Astrocyte (in vitro differentiated cells and primary cell): ENCODE data around the gene UPB1. TPM values are rescaled to one million over a fixed set of nuclear protein-coding genes. Genes with fewer than 3 reads are reported as not detected.

Source experiments
- DNase-seq: peaks from one replicate; pipeline ENCODE4 v3.0.0-alpha.2; 2010; ENCODE audit warnings: low read depth
- FAIRE-seq: peaks from 2 replicates; lab custom pipeline; 2011; peaks lifted over from hg19 to GRCh38; lab: Jason Lieb, UNC
- H2AFZ ChIP-seq: 2 replicates; pipeline ENCODE4 v1.6.0; 2012; ENCODE audit warnings: low read depth, low read length, inconsistent platforms
- H3K27ac ChIP-seq: 2 replicates; pipeline ENCODE4 v1.5.1; 2011; ENCODE audit warnings: low read depth, low read length, inconsistent platforms
- H3K27me3 ChIP-seq: 2 replicates; pipeline ENCODE4 v1.6.0; 2011; ENCODE audit warnings: low read length, inconsistent platforms; ENCODE audit not compliant: insufficient read depth
- H3K36me3 ChIP-seq: 2 replicates; pipeline ENCODE4 v1.5.1; 2011; ENCODE audit warnings: low read length, inconsistent platforms; ENCODE audit not compliant: insufficient read depth
- H3K4me1 ChIP-seq: 2 replicates; pipeline ENCODE4 v1.5.1; 2011; ENCODE audit warnings: low read length, inconsistent platforms; ENCODE audit not compliant: insufficient read depth
- H3K4me2 ChIP-seq: 2 replicates; pipeline ENCODE4 v1.6.0; 2012; ENCODE audit warnings: low read length, inconsistent platforms
- H3K4me3 ChIP-seq: 2 replicates; pipeline ENCODE4 v1.5.1; 2011; ENCODE audit warnings: low read depth, mild to moderate bottlenecking, low read length, inconsistent platforms; ENCODE audit not compliant: insufficient read depth
- H3K79me2 ChIP-seq: 2 replicates; pipeline ENCODE4 v1.6.0; 2012; ENCODE audit warnings: mild to moderate bottlenecking, low read length, inconsistent platforms; ENCODE audit not compliant: insufficient read depth
- H3K9ac ChIP-seq: 2 replicates; pipeline ENCODE4 v1.6.0; 2012; ENCODE audit warnings: mild to moderate bottlenecking, low read length, inconsistent platforms
- H3K9me3 ChIP-seq: 2 replicates; pipeline ENCODE4 v1.5.1; 2012; ENCODE audit warnings: low read depth, mild to moderate bottlenecking, low read length, inconsistent platforms; ENCODE audit not compliant: insufficient read depth
- H4K20me1 ChIP-seq: 2 replicates; pipeline ENCODE4 v1.6.0; 2012; ENCODE audit warnings: low read length, inconsistent platforms; ENCODE audit not compliant: insufficient read depth
- H3K27ac Mint-ChIP-seq: one replicate; pipeline ENCODE4 v1.8.0; 2021; ENCODE audit warnings: mild to moderate bottlenecking, mixed read lengths; ENCODE audit not compliant: unreplicated experiment
- H3K27me3 Mint-ChIP-seq: one replicate; pipeline ENCODE4 v1.8.0; 2021; ENCODE audit warnings: low read depth, mixed read lengths; ENCODE audit not compliant: unreplicated experiment
- H3K36me3 Mint-ChIP-seq: one replicate; pipeline ENCODE4 v1.8.0; 2021; ENCODE audit warnings: low read depth, mixed read lengths; ENCODE audit not compliant: unreplicated experiment
- H3K4me1 Mint-ChIP-seq: one replicate; pipeline ENCODE4 v1.8.0; 2021; ENCODE audit warnings: low read depth, mixed read lengths; ENCODE audit not compliant: unreplicated experiment
- H3K4me3 Mint-ChIP-seq: one replicate; pipeline ENCODE4 v1.8.0; 2021; ENCODE audit warnings: mild to moderate bottlenecking, moderate library complexity, mixed read lengths; ENCODE audit not compliant: unreplicated experiment
- H3K9me3 Mint-ChIP-seq: one replicate; pipeline ENCODE4 v1.8.0; 2021; ENCODE audit warnings: mild to moderate bottlenecking, mixed read lengths; ENCODE audit not compliant: unreplicated experiment
- EZH2 ChIP-seq: IDR thresholded peaks from 2 replicates; pipeline ENCODE4 v1.6.1; 2012; ENCODE audit warnings: mild to moderate bottlenecking, low read length, inconsistent platforms; ENCODE audit not compliant: insufficient read depth
- total RNA-seq: library from RNA; stranded (reverse); gene quantifications from 2 replicates; pipeline ENCODE4 v1.2.1, GENCODE V29; 2021
- TF ChIP-seq, protein P1 (sequence below): IDR thresholded peaks from 2 replicates; pipeline ENCODE4 v1.5.1; 2011; ENCODE audit warnings: low read depth, mild to moderate bottlenecking, inconsistent platforms, low read length, moderate library complexity; ENCODE audit not compliant: insufficient read depth

The UPB1 gene
- total RNA-seq, 1 donor from 2014 or later = 0.30 TPM

- Histone ChIP-seq H3K27ac (no peak overlapping the region), H3K9me3 (no peaks in the 10 kb centered on the region), H3K4me2 (no peak overlapping the region), H3K4me3 (no peak overlapping the region), H2AFZ (no peak overlapping the region), H3K36me3 (no peaks in the 10 kb centered on the region), H3K79me2 (no peaks in the 10 kb centered on the region), H3K27me3 (peaks cover 1% of the 10 kb centered on the region), H3K9ac (no peak overlapping the region), H4K20me1 (no peaks in the 10 kb centered on the region), H3K4me1 (peaks cover 2% of the 10 kb centered on the region)
- peaks cover 6% of the 10 kb centered on the region for H3K4me1 Mint-ChIP-seq
- peaks cover 45% of the 10 kb centered on the region for H3K27me3 Mint-ChIP-seq
- H3K36me3 Mint-ChIP-seq = no peaks in the 10 kb centered on the region
- no peaks in the 10 kb centered on the region for H3K9me3 Mint-ChIP-seq
- no peak overlapping the region for H3K4me3 Mint-ChIP-seq
- DNase-seq (no peak), FAIRE-seq (no peak)
- no peak for TF ChIP-seq EZH2
- TF ChIP-seq, protein P1, sequence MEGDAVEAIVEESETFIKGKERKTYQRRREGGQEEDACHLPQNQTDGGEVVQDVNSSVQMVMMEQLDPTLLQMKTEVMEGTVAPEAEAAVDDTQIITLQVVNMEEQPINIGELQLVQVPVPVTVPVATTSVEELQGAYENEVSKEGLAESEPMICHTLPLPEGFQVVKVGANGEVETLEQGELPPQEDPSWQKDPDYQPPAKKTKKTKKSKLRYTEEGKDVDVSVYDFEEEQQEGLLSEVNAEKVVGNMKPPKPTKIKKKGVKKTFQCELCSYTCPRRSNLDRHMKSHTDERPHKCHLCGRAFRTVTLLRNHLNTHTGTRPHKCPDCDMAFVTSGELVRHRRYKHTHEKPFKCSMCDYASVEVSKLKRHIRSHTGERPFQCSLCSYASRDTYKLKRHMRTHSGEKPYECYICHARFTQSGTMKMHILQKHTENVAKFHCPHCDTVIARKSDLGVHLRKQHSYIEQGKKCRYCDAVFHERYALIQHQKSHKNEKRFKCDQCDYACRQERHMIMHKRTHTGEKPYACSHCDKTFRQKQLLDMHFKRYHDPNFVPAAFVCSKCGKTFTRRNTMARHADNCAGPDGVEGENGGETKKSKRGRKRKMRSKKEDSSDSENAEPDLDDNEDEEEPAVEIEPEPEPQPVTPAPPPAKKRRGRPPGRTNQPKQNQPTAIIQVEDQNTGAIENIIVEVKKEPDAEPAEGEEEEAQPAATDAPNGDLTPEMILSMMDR = peak; percentile 72
- no peak overlapping the region for H3K27ac Mint-ChIP-seq
Observed at GRCh38 chr22:24503137-24503842, 8.2 kb downstream of the UPB1 start.

DNA sequence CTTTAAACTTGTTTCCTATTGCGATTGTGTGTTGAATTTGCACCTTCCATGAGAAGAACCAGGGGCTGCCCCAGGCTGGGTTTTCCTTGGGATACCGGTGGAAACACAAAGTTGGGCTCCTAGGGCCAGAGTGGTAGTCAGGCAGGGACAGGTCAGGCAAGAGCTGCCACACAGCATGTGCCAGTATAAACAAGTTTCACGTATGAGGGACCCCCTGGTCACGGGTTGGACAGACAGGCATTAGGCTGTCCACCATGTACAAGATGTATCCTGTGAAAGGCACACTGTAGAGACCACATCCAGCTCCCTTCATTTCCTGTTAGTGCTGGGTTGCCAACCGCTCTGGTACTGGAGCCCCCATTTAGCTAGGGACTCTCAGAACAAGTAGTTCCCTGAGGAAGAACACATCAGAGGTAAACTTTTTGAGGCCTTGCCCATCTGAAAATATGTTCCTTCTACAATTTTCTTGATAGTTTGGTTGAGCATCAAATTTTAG lies 8.8 kb downstream of the UPB1 start:
- Histone ChIP-seq H3K4me2 (no peak overlapping the region), H3K27ac (no peak overlapping the region), H3K4me1 (peaks cover 2% of the 10 kb centered on the region), H3K36me3 (no peaks in the 10 kb centered on the region), H3K4me3 (no peak overlapping the region), H3K79me2 (no peaks in the 10 kb centered on the region), H4K20me1 (no peaks in the 10 kb centered on the region), H3K9me3 (no peaks in the 10 kb centered on the region), H3K27me3 (no peaks in the 10 kb centered on the region), H3K9ac (no peak overlapping the region), H2AFZ (no peak overlapping the region)
- TF ChIP-seq, protein P1 = no peak
- no peak for TF ChIP-seq EZH2
- peaks cover 39% of the 10 kb centered on the region for H3K27me3 Mint-ChIP-seq
- no peaks in the 10 kb centered on the region for H3K9me3 Mint-ChIP-seq
- no peaks in the 10 kb centered on the region for H3K36me3 Mint-ChIP-seq
- FAIRE-seq (no peak), DNase-seq (no peak)
- no peak overlapping the region for H3K4me3 Mint-ChIP-seq
- H3K27ac Mint-ChIP-seq = no peak overlapping the region
- H3K4me1 Mint-ChIP-seq = peaks cover 6% of the 10 kb centered on the region

- Mint-ChIP-seq H3K9me3 (no peaks in the 10 kb centered on the region), H3K27ac (no peak overlapping the region), H3K27me3 (peaks cover 32% of the 10 kb centered on the region), H3K4me3 (no peak overlapping the region), H3K4me1 (peaks cover 6% of the 10 kb centered on the region), H3K36me3 (no peaks in the 10 kb centered on the region)
- Histone ChIP-seq H3K27me3 (no peaks in the 10 kb centered on the region), H3K9me3 (no peaks in the 10 kb centered on the region), H4K20me1 (no peaks in the 10 kb centered on the region), H2AFZ (no peak overlapping the region), H3K4me1 (peaks cover 2% of the 10 kb centered on the region), H3K36me3 (no peaks in the 10 kb centered on the region), H3K4me2 (no peak overlapping the region), H3K4me3 (no peak overlapping the region), H3K9ac (no peak overlapping the region), H3K79me2 (no peaks in the 10 kb centered on the region), H3K27ac (no peak overlapping the region)
- TF ChIP-seq, protein P1 = no peak
- no peak for TF ChIP-seq EZH2
- DNase-seq (no peak), FAIRE-seq (no peak)
Observed at GRCh38 chr22:24504540-24504939, 9.4 kb downstream of the UPB1 start.
